ENCODE measurements around the gene ZNF362.

DNA sequence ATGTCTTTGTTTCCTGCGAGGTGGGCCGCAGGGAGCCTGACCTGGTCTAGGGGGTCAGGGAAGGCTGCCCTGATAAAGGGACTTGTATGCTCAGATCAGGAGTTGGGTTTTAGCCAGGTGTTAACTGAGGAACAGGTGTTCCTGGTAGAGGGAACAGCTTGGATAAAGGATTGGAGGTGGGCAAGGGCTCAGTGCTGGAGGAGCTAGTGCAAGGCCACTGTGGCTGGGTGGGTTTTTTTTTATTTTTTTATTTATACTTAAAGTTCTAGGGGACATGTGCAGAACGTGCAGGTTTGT, 33.5 kb downstream of the ZNF362 start:
- TF ChIP-seq, protein P1, sequence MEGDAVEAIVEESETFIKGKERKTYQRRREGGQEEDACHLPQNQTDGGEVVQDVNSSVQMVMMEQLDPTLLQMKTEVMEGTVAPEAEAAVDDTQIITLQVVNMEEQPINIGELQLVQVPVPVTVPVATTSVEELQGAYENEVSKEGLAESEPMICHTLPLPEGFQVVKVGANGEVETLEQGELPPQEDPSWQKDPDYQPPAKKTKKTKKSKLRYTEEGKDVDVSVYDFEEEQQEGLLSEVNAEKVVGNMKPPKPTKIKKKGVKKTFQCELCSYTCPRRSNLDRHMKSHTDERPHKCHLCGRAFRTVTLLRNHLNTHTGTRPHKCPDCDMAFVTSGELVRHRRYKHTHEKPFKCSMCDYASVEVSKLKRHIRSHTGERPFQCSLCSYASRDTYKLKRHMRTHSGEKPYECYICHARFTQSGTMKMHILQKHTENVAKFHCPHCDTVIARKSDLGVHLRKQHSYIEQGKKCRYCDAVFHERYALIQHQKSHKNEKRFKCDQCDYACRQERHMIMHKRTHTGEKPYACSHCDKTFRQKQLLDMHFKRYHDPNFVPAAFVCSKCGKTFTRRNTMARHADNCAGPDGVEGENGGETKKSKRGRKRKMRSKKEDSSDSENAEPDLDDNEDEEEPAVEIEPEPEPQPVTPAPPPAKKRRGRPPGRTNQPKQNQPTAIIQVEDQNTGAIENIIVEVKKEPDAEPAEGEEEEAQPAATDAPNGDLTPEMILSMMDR (IDR thresholded peaks at IDR 0.05) = no peak
- TF ChIP-seq EP300 (IDR thresholded peaks at IDR 0.05) = no peak
- TF ChIP-seq POLR2A (IDR thresholded peaks at IDR 0.05) = no peak
- no peak for TF ChIP-seq POLR2AphosphoS5 (IDR thresholded peaks at IDR 0.05)

Measured in stomach (tissue), 4 donors.